Endodermal cell (in vitro differentiated cells): ENCODE data around the gene ERCC3. TPM values are rescaled to one million over a fixed set of nuclear protein-coding genes. Genes with fewer than 3 reads are reported as not detected.

Source experiments
- DNase-seq: peaks from one replicate; pipeline ENCODE4 v3.0.0-alpha.2; 2017
- H3K27ac ChIP-seq: 2 replicates; pipeline ENCODE4 v1.5.1; 2013; ENCODE audit warnings: mild to moderate bottlenecking, low read depth, low read length, moderate library complexity
- H3K27me3 ChIP-seq: 2 replicates; pipeline ENCODE4 v1.6.1; 2013; ENCODE audit warnings: mild to moderate bottlenecking, low read length, moderate library complexity; ENCODE audit not compliant: insufficient read depth, control insufficient read depth, poor library complexity, severe bottlenecking
- H3K36me3 ChIP-seq: 2 replicates; pipeline ENCODE4 v1.7.0; 2013; ENCODE audit warnings: mild to moderate bottlenecking, low read length, moderate library complexity; ENCODE audit not compliant: control insufficient read depth, insufficient read depth
- H3K4me1 ChIP-seq: one replicate; pipeline ENCODE4 v1.7.0; 2013; ENCODE audit warnings: low read length; ENCODE audit not compliant: control insufficient read depth, insufficient read depth
- H3K4me3 ChIP-seq: 2 replicates; pipeline ENCODE4 v1.5.1; 2013; ENCODE audit warnings: mild to moderate bottlenecking, low read length, moderate library complexity
- H3K9ac ChIP-seq: 2 replicates; pipeline ENCODE4 v1.6.1; 2013; ENCODE audit warnings: mild to moderate bottlenecking, low read length, moderate library complexity; ENCODE audit not compliant: poor library complexity, severe bottlenecking; ENCODE audit errors: extremely low read depth
- H3K9me3 ChIP-seq: 2 replicates; pipeline ENCODE4 v1.6.1; 2013; ENCODE audit warnings: mild to moderate bottlenecking, low read length, moderate library complexity; ENCODE audit not compliant: control insufficient read depth
- H3K27ac Mint-ChIP-seq: 2 replicates; pipeline ENCODE4 v1.8.0; 2020; ENCODE audit warnings: mixed read lengths
- H3K27me3 Mint-ChIP-seq: 2 replicates; pipeline ENCODE4 v1.8.0; 2021; ENCODE audit warnings: mild to moderate bottlenecking, mixed read lengths; ENCODE audit not compliant: insufficient read depth
- H3K36me3 Mint-ChIP-seq: 2 replicates; pipeline ENCODE4 v1.8.0; 2020; ENCODE audit warnings: low read depth, mixed read lengths
- H3K4me1 Mint-ChIP-seq: 2 replicates; pipeline ENCODE4 v1.8.0; 2020; ENCODE audit warnings: mixed read lengths
- H3K4me3 Mint-ChIP-seq: 2 replicates; pipeline ENCODE4 v1.8.0; 2020; ENCODE audit warnings: mild to moderate bottlenecking, moderate library complexity, mixed read lengths
- H3K9me3 Mint-ChIP-seq: 2 replicates; pipeline ENCODE4 v1.8.0; 2020; ENCODE audit warnings: mild to moderate bottlenecking, mixed read lengths
- CTCF ChIP-seq: fragments of 200-600 bp; sonication (generic); conservative IDR thresholded peaks from 2 replicates; pipeline ENCODE4 v1.5.0; 2021; ENCODE audit warnings: antibody characterized with exemption, mild to moderate bottlenecking
- WGBS, 2 experiments: methylation state at CpG; one replicate each; pipeline versions ENCODE4 v1.1.5 to v1.1.7; 2013; ENCODE audit warnings: missing lambda C conversion rate in 2 of 2, mixed read lengths in 1 of 2; ENCODE audit not compliant: insufficient coverage in 1 of 2, insufficient read length in 1 of 2; 5-methylcytosine and 5-hydroxymethylcytosine counted together
- total RNA-seq, 2 donors: library from RNA; stranded (reverse); fragmentation: NEBNext Ultra II Directional in 1 of 2; extraction: Animal tissue kit (Norgen Biotek cat#: 25700) in 1 of 2; gene quantifications; 2 replicates in 1 of 2; 3 replicates in 1 of 2; pipeline ENCODE4 v1.2.1, GENCODE V29; 2021

Gene ERCC3
- total RNA-seq, 2 donors from 2014 or later, result 64.5 to 72.6 TPM

- H3K4me1 Mint-ChIP-seq, result no peaks in the 10 kb centered on the region
- DNase-seq, result no peak
- H3K27ac ChIP-seq, result no peak overlapping the region
- no peak for TF ChIP-seq CTCF
- H3K27me3 Mint-ChIP-seq, result no peaks in the 10 kb centered on the region
- WGBS, 2 experiments, result 92 to 96% methylated on average over 7 to 9 of the region's 9 CpGs
- peaks cover 83% of the 10 kb centered on the region for H3K36me3 Mint-ChIP-seq
- H3K36me3 ChIP-seq, result peaks cover 89% of the 10 kb centered on the region
- H3K27ac Mint-ChIP-seq, result no peak overlapping the region
- H3K4me3 Mint-ChIP-seq, result no peak overlapping the region
- no peak overlapping the region for H3K9ac ChIP-seq
- peaks cover 3% of the 10 kb centered on the region for H3K9me3 ChIP-seq
- no peak overlapping the region for H3K4me3 ChIP-seq
- H3K9me3 Mint-ChIP-seq, result no peaks in the 10 kb centered on the region
- no peaks in the 10 kb centered on the region for H3K27me3 ChIP-seq
- H3K4me1 ChIP-seq, result no peaks in the 10 kb centered on the region
Observed at GRCh38 chr2:127275789-127276188, 18.2 kb downstream of the ERCC3 start.

GRCh38 chr2:127275356-127275755, 18.6 kb downstream of the ERCC3 start:
- no peak overlapping the region for H3K27ac Mint-ChIP-seq
- Histone ChIP-seq H3K36me3 (peaks cover 91% of the 10 kb centered on the region), H3K27ac (no peak overlapping the region), H3K4me1 (no peaks in the 10 kb centered on the region), H3K27me3 (no peaks in the 10 kb centered on the region), H3K9me3 (peaks cover 5% of the 10 kb centered on the region), H3K4me3 (no peak overlapping the region), H3K9ac (no peak overlapping the region)
- H3K27me3 Mint-ChIP-seq, result no peaks in the 10 kb centered on the region
- no peak for TF ChIP-seq CTCF
- DNase-seq, result no peak
- no peaks in the 10 kb centered on the region for H3K9me3 Mint-ChIP-seq
- H3K36me3 Mint-ChIP-seq, result peaks cover 84% of the 10 kb centered on the region
- H3K4me3 Mint-ChIP-seq, result no peak overlapping the region
- H3K4me1 Mint-ChIP-seq, result no peaks in the 10 kb centered on the region
- WGBS, 2 experiments, result 98 to 100% methylated on average over 3 of the region's 3 CpGs

- H3K27me3 Mint-ChIP-seq, result no peaks in the 10 kb centered on the region
- Histone ChIP-seq H3K27ac (no peak overlapping the region), H3K9me3 (peaks cover 33% of the 10 kb centered on the region), H3K36me3 (peaks cover 90% of the 10 kb centered on the region), H3K4me3 (no peak overlapping the region), H3K4me1 (no peaks in the 10 kb centered on the region), H3K9ac (no peak overlapping the region), H3K27me3 (no peaks in the 10 kb centered on the region)
- H3K36me3 Mint-ChIP-seq, result peaks cover 89% of the 10 kb centered on the region
- peaks cover 15% of the 10 kb centered on the region for H3K9me3 Mint-ChIP-seq
- TF ChIP-seq CTCF, result peak; percentile 43
- no peak overlapping the region for H3K27ac Mint-ChIP-seq
- H3K4me3 Mint-ChIP-seq, result no peak overlapping the region
- WGBS, 2 experiments, result 96 to 100% methylated on average over 3 to 5 of the region's 5 CpGs
- DNase-seq, result no peak
- H3K4me1 Mint-ChIP-seq, result no peaks in the 10 kb centered on the region
Observed at GRCh38 chr2:127270663-127271062, 23.3 kb downstream of the ERCC3 start.
